ENCODE results near the gene REC8. TPM values are rescaled to one million over a fixed set of nuclear protein-coding genes. Genes with fewer than 3 reads are reported as not detected.
A peak's percentile ranks its signal among the peaks of the same experiment; 100 is the strongest.

REC8 gene
- total RNA-seq, 1 donor from 2014 or later: 4.4 TPM

DNA sequence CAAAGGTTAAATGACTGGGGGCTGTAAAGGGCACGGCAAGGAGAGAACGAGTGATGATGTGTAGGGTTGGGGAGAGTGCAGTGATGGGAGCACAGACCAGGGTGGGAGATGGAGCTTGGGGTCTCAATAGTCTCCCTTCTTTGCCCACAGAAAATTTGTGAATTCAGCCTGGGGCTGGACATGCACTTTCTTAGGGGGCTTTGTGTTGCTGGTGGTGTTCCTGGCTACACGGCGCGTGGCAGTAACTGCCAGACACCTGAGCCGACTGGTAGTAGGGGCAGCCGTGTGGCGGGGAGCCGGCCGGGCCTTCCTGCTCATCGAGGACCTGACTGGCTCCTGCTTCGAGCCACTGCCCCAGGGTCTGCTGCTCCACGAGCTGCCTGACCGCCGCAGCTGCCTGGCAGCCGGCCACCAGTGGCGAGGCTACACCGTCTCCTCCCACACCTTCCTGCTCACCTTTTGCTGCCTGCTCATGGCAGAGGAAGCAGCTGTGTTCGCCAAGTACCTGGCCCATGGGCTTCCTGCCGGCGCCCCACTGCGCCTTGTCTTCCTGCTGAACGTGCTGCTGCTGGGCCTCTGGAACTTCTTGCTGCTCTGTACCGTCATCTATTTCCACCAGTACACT, 39.7 kb upstream of the REC8 start:
- H3K27me3 Mint-ChIP-seq (ENCODE audit: low read depth): no peaks in the 10 kb centered on the region
- H3K4me3 Mint-ChIP-seq (ENCODE audit: unreplicated experiment): no peak overlapping the region
- TF ChIP-seq, protein P1, sequence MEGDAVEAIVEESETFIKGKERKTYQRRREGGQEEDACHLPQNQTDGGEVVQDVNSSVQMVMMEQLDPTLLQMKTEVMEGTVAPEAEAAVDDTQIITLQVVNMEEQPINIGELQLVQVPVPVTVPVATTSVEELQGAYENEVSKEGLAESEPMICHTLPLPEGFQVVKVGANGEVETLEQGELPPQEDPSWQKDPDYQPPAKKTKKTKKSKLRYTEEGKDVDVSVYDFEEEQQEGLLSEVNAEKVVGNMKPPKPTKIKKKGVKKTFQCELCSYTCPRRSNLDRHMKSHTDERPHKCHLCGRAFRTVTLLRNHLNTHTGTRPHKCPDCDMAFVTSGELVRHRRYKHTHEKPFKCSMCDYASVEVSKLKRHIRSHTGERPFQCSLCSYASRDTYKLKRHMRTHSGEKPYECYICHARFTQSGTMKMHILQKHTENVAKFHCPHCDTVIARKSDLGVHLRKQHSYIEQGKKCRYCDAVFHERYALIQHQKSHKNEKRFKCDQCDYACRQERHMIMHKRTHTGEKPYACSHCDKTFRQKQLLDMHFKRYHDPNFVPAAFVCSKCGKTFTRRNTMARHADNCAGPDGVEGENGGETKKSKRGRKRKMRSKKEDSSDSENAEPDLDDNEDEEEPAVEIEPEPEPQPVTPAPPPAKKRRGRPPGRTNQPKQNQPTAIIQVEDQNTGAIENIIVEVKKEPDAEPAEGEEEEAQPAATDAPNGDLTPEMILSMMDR (IDR thresholded peaks at IDR 0.05): no peak
- H3K36me3 Mint-ChIP-seq (ENCODE audit: low read depth): no peaks in the 10 kb centered on the region
- peaks cover 14% of the 10 kb centered on the region for H3K4me1 Mint-ChIP-seq (ENCODE audit: low read depth)
- no peaks in the 10 kb centered on the region for H3K9me3 Mint-ChIP-seq (ENCODE audit: low read depth)
- DNase-seq (ENCODE audit: low spot score): no peak
- H3K27ac Mint-ChIP-seq (ENCODE audit: unreplicated experiment): no peak overlapping the region

DNA sequence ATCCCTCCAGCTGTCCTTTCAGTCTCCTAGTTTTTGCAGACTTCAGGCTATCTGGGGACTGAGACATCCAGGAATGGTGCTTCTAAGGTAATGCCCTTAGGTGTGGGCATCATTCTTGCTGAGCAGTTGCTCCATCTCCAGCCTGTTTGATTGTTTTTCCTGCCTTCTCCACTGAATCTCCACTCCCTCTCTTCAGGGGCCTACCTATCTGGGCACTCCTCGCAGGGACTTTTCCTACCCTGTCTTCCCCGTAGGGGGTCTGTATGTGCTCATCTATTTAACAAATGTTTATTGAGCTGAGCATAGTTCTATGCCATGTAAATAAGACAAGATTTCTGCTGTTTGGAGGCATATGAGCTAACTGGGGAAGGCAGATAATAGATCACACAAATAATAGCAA, 38.9 kb upstream of the REC8 start:
- TF ChIP-seq, protein P1 (IDR thresholded peaks at IDR 0.05): no peak
- DNase-seq (ENCODE audit: low spot score): no peak
- Mint-ChIP-seq H3K36me3 (ENCODE audit: low read depth) (no peaks in the 10 kb centered on the region), H3K9me3 (ENCODE audit: low read depth) (no peaks in the 10 kb centered on the region), H3K4me3 (ENCODE audit: unreplicated experiment) (no peak overlapping the region), H3K27me3 (ENCODE audit: low read depth) (no peaks in the 10 kb centered on the region), H3K27ac (ENCODE audit: unreplicated experiment) (no peak overlapping the region), H3K4me1 (ENCODE audit: low read depth) (peaks cover 19% of the 10 kb centered on the region)

DNA sequence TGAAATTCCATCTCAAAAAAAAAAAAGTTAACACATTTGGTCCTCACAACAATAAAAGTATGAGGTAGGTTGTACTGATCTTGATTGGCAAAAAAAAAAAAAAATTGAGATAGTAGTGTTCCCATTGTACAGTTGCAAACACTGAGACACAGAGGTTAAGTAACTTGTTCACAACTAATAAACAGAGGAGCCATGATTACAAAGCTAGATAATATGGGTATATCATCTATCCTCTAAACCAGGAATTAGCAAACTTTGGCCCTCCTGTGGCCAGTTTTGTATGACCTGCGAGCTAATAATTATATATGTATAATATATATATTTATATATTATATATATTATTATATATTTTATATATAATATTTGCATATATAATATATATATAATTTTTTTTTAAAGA, 38.1 kb upstream of the REC8 start:
- H3K27ac Mint-ChIP-seq (ENCODE audit: unreplicated experiment): no peak overlapping the region

DNA sequence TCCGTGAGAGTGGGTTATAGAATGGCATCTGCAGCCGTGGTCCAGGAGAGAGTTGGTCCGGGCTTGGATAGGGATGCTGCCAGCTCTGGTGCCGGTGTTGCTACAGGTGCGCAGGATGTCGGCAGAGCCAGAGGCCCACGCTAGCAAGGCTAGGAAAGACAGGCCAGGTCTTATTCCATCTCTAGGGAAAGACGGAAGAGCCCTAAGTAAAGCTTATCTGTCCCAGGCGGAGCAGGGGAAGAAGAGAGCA, 36.4 kb upstream of the REC8 start:
- TF ChIP-seq, protein P1 (IDR thresholded peaks at IDR 0.05): no peak
- H3K27ac Mint-ChIP-seq (ENCODE audit: unreplicated experiment): peak overlapping the region; percentile 9
- DNase-seq (ENCODE audit: low spot score): no peak

More for the DNA sequence above, 38.1 kb upstream of the REC8 start:
- DNase-seq (ENCODE audit: low spot score): no peak
- Mint-ChIP-seq H3K4me1 (ENCODE audit: low read depth) (peaks cover 20% of the 10 kb centered on the region), H3K36me3 (ENCODE audit: low read depth) (peaks cover 5% of the 10 kb centered on the region), H3K9me3 (ENCODE audit: low read depth) (no peaks in the 10 kb centered on the region), H3K27me3 (ENCODE audit: low read depth) (no peaks in the 10 kb centered on the region), H3K4me3 (ENCODE audit: unreplicated experiment) (no peak overlapping the region)
- TF ChIP-seq, protein P1 (IDR thresholded peaks at IDR 0.05): peak; percentile 9

DNA sequence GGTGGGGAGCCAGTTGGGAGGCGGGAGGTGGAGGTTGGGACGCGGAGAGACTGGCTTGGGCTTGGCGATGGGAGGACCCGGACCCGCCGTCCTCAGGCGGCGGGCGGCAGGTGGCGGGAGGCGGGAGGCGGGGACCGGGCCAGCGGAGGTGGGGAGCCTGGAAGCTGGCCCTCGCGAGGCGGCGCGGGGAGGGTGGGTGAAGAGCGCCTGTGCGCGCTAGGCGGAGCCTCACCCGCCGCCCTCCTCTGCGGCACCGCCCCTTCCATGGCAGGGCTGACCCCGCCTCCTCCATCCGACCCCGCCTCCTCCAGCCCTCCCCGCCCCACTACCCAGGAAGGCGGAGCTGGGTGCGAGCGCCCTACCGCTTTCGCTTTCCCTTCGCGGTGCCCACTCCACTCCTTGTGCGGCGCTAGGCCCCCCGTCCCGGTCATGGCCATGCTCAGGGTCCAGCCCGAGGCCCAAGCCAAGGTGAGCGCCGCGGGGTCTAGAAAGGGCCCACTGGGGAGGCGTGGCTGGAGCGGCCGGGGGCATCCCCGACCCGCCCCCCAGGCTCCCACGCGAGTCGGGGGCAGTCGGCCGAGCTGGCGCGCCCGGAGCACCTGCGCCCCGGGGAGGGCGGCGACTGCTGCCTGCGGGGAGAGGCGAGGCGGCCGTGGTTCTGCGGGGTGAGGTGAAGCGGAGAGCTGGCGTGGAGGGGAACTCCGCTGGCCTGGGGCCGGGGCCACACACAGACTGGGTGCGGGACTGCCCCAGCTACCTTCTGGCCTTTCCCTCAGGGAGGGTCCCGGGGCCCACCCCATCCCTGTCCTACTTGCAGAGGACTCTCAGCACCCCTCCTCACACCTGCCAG, 35.8 kb upstream of the REC8 start, which contains the start of gene PSME1:
Gene PSME1 (plus strand): TSS at position 361 of the 850 bp plus-strand sequence. CDS start 69 bp downstream, at position 430.
- H3K27ac Mint-ChIP-seq (ENCODE audit: unreplicated experiment): peak within 1 kb of the TSS; percentile 74
- no peaks in the 10 kb centered on the region for H3K27me3 Mint-ChIP-seq (ENCODE audit: low read depth)
- peak within 1 kb of the TSS; percentile 83 for H3K4me3 Mint-ChIP-seq (ENCODE audit: unreplicated experiment)
- DNase-seq (ENCODE audit: low spot score): peak; percentile 95
- peaks cover 42% of the 10 kb centered on the region for H3K4me1 Mint-ChIP-seq (ENCODE audit: low read depth)
- no peaks in the 10 kb centered on the region for H3K9me3 Mint-ChIP-seq (ENCODE audit: low read depth)
- peaks cover 11% of the 10 kb centered on the region for H3K36me3 Mint-ChIP-seq (ENCODE audit: low read depth)
- TF ChIP-seq, protein P1 (IDR thresholded peaks at IDR 0.05): no peak

More for the DNA sequence above, 36.4 kb upstream of the REC8 start:
- Mint-ChIP-seq H3K36me3 (ENCODE audit: low read depth) (peaks cover 11% of the 10 kb centered on the region), H3K4me1 (ENCODE audit: low read depth) (peaks cover 37% of the 10 kb centered on the region), H3K4me3 (ENCODE audit: unreplicated experiment) (peak overlapping the region; percentile 83), H3K9me3 (ENCODE audit: low read depth) (no peaks in the 10 kb centered on the region), H3K27me3 (ENCODE audit: low read depth) (no peaks in the 10 kb centered on the region)
